ELR (cell line): Measurements from ENCODE around the gene CAMK2N1.

Experiments
- DNase-seq: peaks from one replicate; pipeline ENCODE4 v3.0.0-alpha.2; 2015; ENCODE audit warnings: low read depth

The CAMK2N1 gene

GRCh38 chr1:20443703-20444586, 42.1 kb downstream of the CAMK2N1 start:
- DNase-seq: no peak

DNA sequence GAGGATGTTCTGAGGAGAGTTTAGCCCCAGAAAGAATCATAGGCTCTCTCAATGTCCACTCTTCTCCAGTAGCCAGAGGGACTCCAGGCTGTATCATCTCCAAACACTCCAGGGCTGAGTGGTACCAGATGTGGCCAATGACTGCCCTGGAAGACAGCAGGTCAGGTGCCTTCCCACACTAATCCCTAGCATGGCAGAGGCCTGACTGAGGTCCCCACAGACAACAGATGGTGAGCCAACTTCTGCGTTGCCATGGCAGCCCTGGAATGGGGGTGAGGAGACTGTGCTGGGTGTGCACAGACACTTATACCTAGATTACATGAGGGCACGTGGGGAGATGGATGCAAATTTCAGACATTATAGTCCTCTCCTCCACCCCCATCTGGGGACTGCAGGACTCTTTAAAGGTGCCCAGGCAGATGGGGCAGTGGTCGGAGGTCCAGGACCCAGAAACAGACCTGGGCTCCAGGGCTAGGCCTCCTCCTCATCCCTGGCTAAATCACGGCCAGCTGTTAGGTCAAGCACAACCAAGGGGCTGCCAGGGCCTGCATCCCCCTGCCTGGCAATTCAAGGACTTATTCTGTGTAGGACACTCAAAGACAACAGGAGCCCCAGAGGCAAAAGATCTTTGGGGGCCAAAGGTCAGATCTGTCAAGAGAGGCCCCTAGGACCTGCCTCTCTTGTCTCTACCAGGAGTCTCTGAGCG, 42.9 kb downstream of the CAMK2N1 start:
- DNase-seq: no peak

- DNase-seq: peak; percentile 61
These were observed 45.2 kb downstream of the CAMK2N1 start for GRCh38 chr1:20440785-20441200.

DNA sequence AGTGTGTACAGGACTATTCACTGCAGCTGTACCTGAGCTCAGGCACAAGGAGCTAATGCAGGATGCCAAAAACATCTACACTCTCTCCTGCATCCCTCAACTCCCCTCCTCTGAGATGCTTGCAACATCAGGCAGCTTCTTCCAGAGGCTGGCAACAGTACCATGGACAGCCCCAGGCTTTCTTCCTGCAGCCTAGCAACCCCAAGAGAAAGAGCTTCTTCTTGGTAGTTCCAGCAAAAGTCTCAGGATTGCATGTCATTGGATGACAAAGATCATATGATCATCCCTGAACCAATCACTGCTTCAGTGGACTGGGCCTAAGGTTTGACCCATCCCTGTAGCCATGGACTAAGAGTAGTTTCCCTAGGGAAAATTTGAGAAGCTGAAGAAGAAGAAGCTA, 46.7 kb downstream of the CAMK2N1 start:
- peak; percentile 21 for DNase-seq

DNA sequence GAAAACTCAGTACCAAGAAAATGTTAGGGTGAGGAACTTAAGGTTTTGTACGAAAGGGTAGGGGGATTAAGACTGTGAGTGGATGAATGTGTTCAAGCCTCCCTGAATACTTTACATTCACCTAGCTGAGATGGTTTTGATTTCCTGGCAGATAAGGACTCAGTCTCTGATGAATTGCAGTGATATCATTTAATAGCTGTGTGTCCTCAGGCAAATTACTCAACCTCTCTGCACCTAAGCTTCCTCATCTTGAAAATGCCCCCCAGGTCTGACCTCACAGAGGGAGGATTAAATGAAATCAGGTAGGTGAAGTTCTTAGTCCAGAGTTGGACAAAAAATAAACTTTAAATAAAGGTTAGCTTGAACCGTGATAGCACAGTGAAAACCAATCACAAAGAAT, 48.4 kb downstream of the CAMK2N1 start:
- DNase-seq: no peak

- no peak for DNase-seq
These were observed 53.1 kb downstream of the CAMK2N1 start for GRCh38 chr1:20432891-20433290.
